Heart left ventricle (tissue), 16 donors: Measurements from ENCODE around the gene TET1. TPM values are rescaled to one million over a fixed set of nuclear protein-coding genes. Genes with fewer than 3 reads are reported as not detected.

Experiments
- ATAC-seq, 4 donors: fragments of 200-7000 bp; cut with Tn5 transposase; one replicate each; pipeline ENCODE4 v1.9.1; 2020 to 2022; ENCODE audit warnings: moderate library complexity in 4 of 4, mild to moderate bottlenecking in 3 of 4, moderate number of reproducible peaks in 1 of 4
- DNase-seq, 5 donors: peaks; one replicate each; pipeline ENCODE4 v3.0.0-alpha.2; 2020
- H3K27ac ChIP-seq, 12 donors: fragments of 200-600 bp; sonication (generic) in 4 of 12; one replicate each; pipeline versions ENCODE4 v1.5.0 to v1.8.0; 2016 to 2022; ENCODE audit warnings: mild to moderate bottlenecking in 2 of 12
- H3K27me3 ChIP-seq, 9 donors: fragments of 200-600 bp; sonication (generic) in 2 of 9; one replicate each; pipeline versions ENCODE4 v1.5.1 to v1.8.0; 2016 to 2022; ENCODE audit warnings: mild to moderate bottlenecking in 3 of 9
- H3K36me3 ChIP-seq, 9 donors: fragments of 200-600 bp; sonication (generic) in 2 of 9; one replicate each; pipeline versions ENCODE4 v1.5.0 to v1.8.0; 2018 to 2022; ENCODE audit warnings: mild to moderate bottlenecking in 2 of 9
- H3K4me1 ChIP-seq, 12 donors: fragments of 200-600 bp; sonication (generic) in 4 of 12; one replicate each; pipeline versions ENCODE4 v1.5.0 to v1.8.0; 2016 to 2022; ENCODE audit warnings: mild to moderate bottlenecking in 3 of 12
- H3K4me3 ChIP-seq, 12 donors: fragments of 200-600 bp; sonication (generic) in 4 of 12; one replicate each; pipeline versions ENCODE4 v1.5.0 to v1.8.0; 2017 to 2022; ENCODE audit warnings: mild to moderate bottlenecking in 9 of 12, moderate library complexity in 4 of 12
- H3K9me3 ChIP-seq, 12 donors: fragments of 200-600 bp; sonication (generic) in 4 of 12; one replicate each; pipeline versions ENCODE4 v1.5.0 to v1.8.0; 2016 to 2022; ENCODE audit warnings: mild to moderate bottlenecking in 1 of 12
- CTCF ChIP-seq, 12 donors: fragments of 200-600 bp; sonication (generic) in 4 of 12; IDR thresholded peaks; one replicate each; pipeline versions ENCODE4 v1.5.0 to v1.8.0; 2018 to 2022; ENCODE audit warnings: antibody characterized with exemption in 12 of 12, mild to moderate bottlenecking in 5 of 12
- POLR2A ChIP-seq, 2 donors: fragments of 450-650 bp; IDR thresholded peaks; one replicate each; pipeline ENCODE4 v1.6.1; 2017; ENCODE audit warnings: antibody characterized with exemption in 2 of 2, mild to moderate bottlenecking in 2 of 2, moderate library complexity in 2 of 2
- WGBS, 4 donors: extraction: QIAGEN DNeasy Blood & Tissue Kit in 2 of 4; methylation state at CpG; one replicate each; pipeline versions ENCODE4 v1.1.5 to v1.1.7; 2013 to 2018; 5-methylcytosine and 5-hydroxymethylcytosine counted together
- intact Hi-C, 10 donors: fragments of 100-400 bp; cut with DNase I; formaldehyde crosslinking; loops; one replicate each; pipeline versions ENCODE4 v1.11.1 to v1.14.2; 2022
- polyA plus RNA-seq, 2 donors: library from polyadenylated mRNA; stranded (reverse); fragments of 200-250 nt; gene quantifications; one replicate each; pipeline ENCODE4 v1.2.3, GENCODE V29; 2013
- total RNA-seq, 9 donors: library from RNA; depleted of rRNA in 2 of 9; stranded (reverse); fragments of >200 nt in 2 of 9; fragmentation: NEBNext Ultra II Directional in 3 of 9; extraction: Animal tissue kit (Norgen Biotek cat#: 25700) in 3 of 9; gene quantifications; one replicate each; pipeline versions ENCODE4 v1.1.0 to v1.2.4, GENCODE V29; 2016 to 2023
- donor health status: ischemic (EF 13 %, LVEDD 7.1; RV severe dilation, severe dysfunction).
- donor health status: healthy with polysubstance abuse.
- donor health status: DM: no; HTN: yes; CAD: no.
- donor health status: DM: no; HTN: no; CAD: no.
- donor health status: ischemic (EF 25% LVEDD 6.9; RV normal size, moderate dysfunction).
- donor health status: ischemic (EF 25% LVEDD 5.7; RV mildly dilated, moderate dysfunction).
- donor health status: healthy.
- donor health status: DM: yes; HTN: yes; CAD: no.
- donor health status: ischemic (EF 35%, LVEDD 5.7; RV mildly dilated, moderate dysfunction).
- donor health status: nonischemic (EF 11% LVEDD 7.7; RV severe dilation, severe dysfunction).
- donor health status: DM: yes; HTN: yes; CAD: no.
- donor health status: PGD.
- donor health status: ischemic (EF 29% LVEDD 5.4; RV normal size, mild dysfunction).
- donor health status: nonischemic (EF 23%, LVEDD 6.1; RV moderate dilation, normal function).

Gene TET1
- total and polyA plus RNA-seq, 11 donors: 0.27 to 4.1 (median 2.0) TPM

- Histone ChIP-seq H3K36me3 (peaks cover 0 to 32% (median 0%) of the 10 kb centered on the region in 9 donors), H3K27me3 (no peaks in the 10 kb centered on the region), H3K9me3 (no peaks in the 10 kb centered on the region), H3K4me1 (no peaks in the 10 kb centered on the region), H3K4me3 (no peak overlapping the region), H3K27ac (no peak overlapping the region)
- TF ChIP-seq CTCF (IDR thresholded peaks at IDR 0.05) (no peak), POLR2A (IDR thresholded peaks at IDR 0.05) (no peak)
- no peak for ATAC-seq
- DNase-seq: no peak
- intact Hi-C loops: no loop called here
- 94 to 97% (median 95%) methylated on average over 2 of the region's 2 CpGs for WGBS, 4 donors
These were observed 105.7 kb downstream of the TET1 start for GRCh38 chr10:68665841-68666240.

GRCh38 chr10:68666280-68666760, 106.2 kb downstream of the TET1 start:
- no peak overlapping the region for H3K4me3 ChIP-seq
- WGBS, 4 donors: 73 to 77% (median 76%) methylated on average over 5 of the region's 5 CpGs
- no peaks in the 10 kb centered on the region for H3K4me1 ChIP-seq
- DNase-seq (no peak), ATAC-seq (no peak)
- H3K36me3 ChIP-seq: peaks cover 0 to 32% (median 0%) of the 10 kb centered on the region in 9 donors
- H3K27ac ChIP-seq: no peak overlapping the region
- intact Hi-C loops: no loop called here
- H3K27me3 ChIP-seq: no peaks in the 10 kb centered on the region
- H3K9me3 ChIP-seq: no peaks in the 10 kb centered on the region
- TF ChIP-seq CTCF (IDR thresholded peaks at IDR 0.05) (no peak), POLR2A (IDR thresholded peaks at IDR 0.05) (no peak)

- peaks cover 0 to 38% (median 0%) of the 10 kb centered on the region in 9 donors for H3K36me3 ChIP-seq
These were observed 108.1 kb downstream of the TET1 start for GRCh38 chr10:68668231-68668630.

GRCh38 chr10:68668972-68669371, 108.8 kb downstream of the TET1 start:
- DNase-seq: no peak
- ATAC-seq: no peak
- Histone ChIP-seq H3K9me3 (no peaks in the 10 kb centered on the region), H3K4me3 (no peak overlapping the region), H3K4me1 (no peaks in the 10 kb centered on the region), H3K27me3 (no peaks in the 10 kb centered on the region), H3K36me3 (peaks cover 0 to 46% (median 1%) of the 10 kb centered on the region in 9 donors), H3K27ac (no peak overlapping the region)
- WGBS, 4 donors: 84 to 91% (median 87%) methylated on average over 4 of the region's 4 CpGs
- intact Hi-C loops: no loop called here
- TF ChIP-seq POLR2A (IDR thresholded peaks at IDR 0.05): no peak

More at GRCh38 chr10:68668231-68668630, 108.1 kb downstream of the TET1 start:
- Histone ChIP-seq H3K27ac (no peak overlapping the region), H3K27me3 (no peaks in the 10 kb centered on the region), H3K9me3 (no peaks in the 10 kb centered on the region), H3K4me1 (no peaks in the 10 kb centered on the region), H3K4me3 (no peak overlapping the region)
- DNase-seq: no peak
- no peak for ATAC-seq
- WGBS, 4 donors: 92 to 96% (median 94%) methylated on average over 5 of the region's 5 CpGs
- no peak for TF ChIP-seq CTCF (IDR thresholded peaks at IDR 0.05)
- no peak for TF ChIP-seq POLR2A (IDR thresholded peaks at IDR 0.05)
- intact Hi-C loops: no loop called here

GRCh38 chr10:68684413-68684812, 124.3 kb downstream of the TET1 start:
- H3K36me3 ChIP-seq: peaks cover 0 to 77% (median 16%) of the 10 kb centered on the region in 9 donors
- H3K9me3 ChIP-seq: no peaks in the 10 kb centered on the region
- no peak for TF ChIP-seq POLR2A (IDR thresholded peaks at IDR 0.05)
- no peak for TF ChIP-seq CTCF (IDR thresholded peaks at IDR 0.05)
- no peak overlapping the region for H3K4me3 ChIP-seq
- DNase-seq (no peak), ATAC-seq (no peak)
- no peaks in the 10 kb centered on the region for H3K4me1 ChIP-seq
- no peak overlapping the region for H3K27ac ChIP-seq
- intact Hi-C loops: no loop called here
- H3K27me3 ChIP-seq: no peaks in the 10 kb centered on the region
- 88 to 95% (median 91%) methylated on average over 3 of the region's 3 CpGs for WGBS, 4 donors
